Thyroid gland (tissue), 4 donors: Measurements from ENCODE around the gene RNF11.

Experiments used
- POLR2A ChIP-seq, 2 donors: fragments of 450-650 bp; IDR thresholded peaks; one replicate each; pipeline ENCODE4 v1.6.1; 2017; ENCODE audit warnings: antibody characterized with exemption in 2 of 2, mild to moderate bottlenecking in 2 of 2, moderate library complexity in 1 of 2
- TF ChIP-seq, protein P1 (sequence below), 6 experiments: fragments of 200-600 bp in 3 of 6; fragments of 450-650 bp in 3 of 6; sonication (generic) in 3 of 6; IDR thresholded peaks; one replicate each; pipeline ENCODE4 v1.5.1; 2016 to 2019; ENCODE audit warnings: antibody characterized with exemption in 6 of 6, mild to moderate bottlenecking in 2 of 6, inconsistent platforms in 1 of 6, moderate library complexity in 1 of 6

DNA sequence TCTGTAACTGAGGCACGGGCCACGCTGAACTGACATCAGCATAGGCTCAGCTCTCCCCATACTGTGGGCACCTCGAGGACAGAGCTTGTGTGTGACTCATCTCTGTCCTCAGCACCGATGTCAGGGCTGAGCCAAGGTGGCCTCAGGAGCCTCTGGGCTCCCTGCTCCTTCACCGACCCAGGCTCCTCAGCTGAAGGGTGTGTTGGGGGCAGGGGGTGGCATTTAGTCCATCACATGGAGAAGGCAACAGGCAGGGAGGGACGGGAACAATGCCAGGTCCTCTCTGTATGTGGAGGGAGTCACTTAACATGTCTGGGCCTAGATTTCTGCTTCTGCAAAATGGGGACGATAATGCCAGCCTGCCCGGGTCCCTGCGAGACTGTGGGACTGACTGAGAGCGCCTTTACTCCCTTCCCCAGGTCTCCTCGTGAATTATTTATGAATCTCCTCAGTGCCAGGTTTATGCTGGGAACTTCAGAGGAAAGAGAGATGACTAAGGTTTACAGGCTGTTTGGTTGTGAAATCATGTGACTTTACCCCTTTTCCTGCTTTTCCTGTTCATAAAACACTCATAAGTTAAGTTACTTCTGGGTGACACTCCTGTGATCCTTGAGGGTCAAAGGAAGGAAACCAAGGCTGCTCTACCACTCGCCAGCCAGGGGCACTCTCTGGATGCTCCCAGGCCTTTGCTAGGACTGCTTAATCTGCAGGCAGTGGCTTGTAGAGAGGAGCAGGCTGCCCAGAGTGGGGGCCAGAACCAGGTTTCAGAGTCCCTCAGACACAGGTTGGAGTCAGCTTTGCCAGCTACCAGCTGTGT lies 78.1 kb downstream of the RNF11 start:
- no peak for TF ChIP-seq POLR2A (IDR thresholded peaks at IDR 0.05)
- TF ChIP-seq, protein P1, sequence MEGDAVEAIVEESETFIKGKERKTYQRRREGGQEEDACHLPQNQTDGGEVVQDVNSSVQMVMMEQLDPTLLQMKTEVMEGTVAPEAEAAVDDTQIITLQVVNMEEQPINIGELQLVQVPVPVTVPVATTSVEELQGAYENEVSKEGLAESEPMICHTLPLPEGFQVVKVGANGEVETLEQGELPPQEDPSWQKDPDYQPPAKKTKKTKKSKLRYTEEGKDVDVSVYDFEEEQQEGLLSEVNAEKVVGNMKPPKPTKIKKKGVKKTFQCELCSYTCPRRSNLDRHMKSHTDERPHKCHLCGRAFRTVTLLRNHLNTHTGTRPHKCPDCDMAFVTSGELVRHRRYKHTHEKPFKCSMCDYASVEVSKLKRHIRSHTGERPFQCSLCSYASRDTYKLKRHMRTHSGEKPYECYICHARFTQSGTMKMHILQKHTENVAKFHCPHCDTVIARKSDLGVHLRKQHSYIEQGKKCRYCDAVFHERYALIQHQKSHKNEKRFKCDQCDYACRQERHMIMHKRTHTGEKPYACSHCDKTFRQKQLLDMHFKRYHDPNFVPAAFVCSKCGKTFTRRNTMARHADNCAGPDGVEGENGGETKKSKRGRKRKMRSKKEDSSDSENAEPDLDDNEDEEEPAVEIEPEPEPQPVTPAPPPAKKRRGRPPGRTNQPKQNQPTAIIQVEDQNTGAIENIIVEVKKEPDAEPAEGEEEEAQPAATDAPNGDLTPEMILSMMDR (IDR thresholded peaks at IDR 0.05): no peak
